Uterus (tissue), 2 donors: Measurements from ENCODE around the gene COPS3.

ENCODE experiments used
- CTCF ChIP-seq, 4 experiments: fragments of 200-600 bp in 2 of 4; fragments of 450-650 bp in 2 of 4; sonication (generic) in 2 of 4; IDR thresholded peaks; one replicate each; pipeline ENCODE4 v1.5.1; 2016 to 2019; ENCODE audit warnings: antibody characterized with exemption in 4 of 4, mild to moderate bottlenecking in 2 of 4, moderate library complexity in 1 of 4
- POLR2A ChIP-seq, 2 donors: fragments of 450-650 bp; IDR thresholded peaks; one replicate each; pipeline ENCODE4 v1.6.1; 2016; ENCODE audit warnings: antibody characterized with exemption in 2 of 2, mild to moderate bottlenecking in 1 of 2, moderate library complexity in 1 of 2

DNA sequence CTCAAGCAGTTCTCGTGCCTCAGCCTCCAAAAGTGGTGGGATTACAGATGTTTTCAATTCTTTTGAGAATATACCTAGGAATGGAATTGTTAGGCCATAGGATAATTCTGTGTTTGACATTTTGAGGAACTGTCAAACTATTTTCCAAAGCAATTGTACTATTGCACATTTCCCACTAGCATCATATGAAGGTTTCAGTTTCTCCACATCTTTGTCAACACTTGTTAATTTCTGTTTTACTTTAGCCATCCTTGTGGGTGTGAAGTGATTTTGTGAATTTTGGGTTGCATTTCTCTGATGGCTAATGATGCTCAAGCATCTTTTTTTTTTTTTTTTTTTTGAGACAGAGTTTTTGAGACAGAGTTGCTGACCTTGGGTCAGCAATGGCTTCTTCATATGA lies 28.3 kb upstream of the COPS3 start:
- TF ChIP-seq CTCF (IDR thresholded peaks at IDR 0.05) (no peak), POLR2A (IDR thresholded peaks at IDR 0.05) (no peak)
